Upper lobe of right lung (tissue), 1 donor: ENCODE measurements around the gene MICAL1. TPM values are rescaled to one million over a fixed set of nuclear protein-coding genes. Genes with fewer than 3 reads are reported as not detected.
"Not testable (repeated sequence)": the region's sequence is repeated elsewhere in the genome, so short reads cannot be mapped to it uniquely, and the experiment has no call there.

Experiments used
- ATAC-seq: fragments of 200-7000 bp; cut with Tn5 transposase; one replicate; pipeline ENCODE4 v1.9.1; 2020; ENCODE audit warnings: mild to moderate bottlenecking, moderate library complexity
- DNase-seq: peaks from one replicate; pipeline ENCODE4 v3.0.0-alpha.2; 2020
- H3K27ac ChIP-seq: fragments of 200-600 bp; one replicate; pipeline ENCODE4 v1.8.0; 2022
- H3K27me3 ChIP-seq: fragments of 200-600 bp; one replicate; pipeline ENCODE4 v1.8.0; 2022; ENCODE audit warnings: mild to moderate bottlenecking
- H3K36me3 ChIP-seq: fragments of 200-600 bp; one replicate; pipeline ENCODE4 v1.8.0; 2022
- H3K4me1 ChIP-seq: fragments of 200-600 bp; one replicate; pipeline ENCODE4 v1.8.0; 2022
- H3K4me3 ChIP-seq: fragments of 200-600 bp; one replicate; pipeline ENCODE4 v1.8.0; 2022; ENCODE audit warnings: mild to moderate bottlenecking
- H3K9me3 ChIP-seq: fragments of 200-600 bp; one replicate; pipeline ENCODE4 v1.8.0; 2022
- intact Hi-C: fragments of 100-400 bp; cut with DNase I; formaldehyde crosslinking; loops from one replicate; pipeline ENCODE4 v1.11.0; 2022
- total RNA-seq: library from RNA; stranded (reverse); fragmentation: NEBNext Ultra II Directional; extraction: Animal tissue kit (Norgen Biotek cat#: 25700); gene quantifications from one replicate; pipeline ENCODE4 v1.2.1, GENCODE V29; 2021
- TF ChIP-seq, protein P1 (sequence below): fragments of 200-600 bp; IDR thresholded peaks from one replicate; pipeline ENCODE4 v1.8.0; 2022; ENCODE audit warnings: antibody characterized with exemption
- donor health status: DM: no; HTN: yes; CAD: no; lungs with severe emphysema.

MICAL1 gene
- total RNA-seq, 1 donor from 2014 or later: 53.6 TPM

DNA sequence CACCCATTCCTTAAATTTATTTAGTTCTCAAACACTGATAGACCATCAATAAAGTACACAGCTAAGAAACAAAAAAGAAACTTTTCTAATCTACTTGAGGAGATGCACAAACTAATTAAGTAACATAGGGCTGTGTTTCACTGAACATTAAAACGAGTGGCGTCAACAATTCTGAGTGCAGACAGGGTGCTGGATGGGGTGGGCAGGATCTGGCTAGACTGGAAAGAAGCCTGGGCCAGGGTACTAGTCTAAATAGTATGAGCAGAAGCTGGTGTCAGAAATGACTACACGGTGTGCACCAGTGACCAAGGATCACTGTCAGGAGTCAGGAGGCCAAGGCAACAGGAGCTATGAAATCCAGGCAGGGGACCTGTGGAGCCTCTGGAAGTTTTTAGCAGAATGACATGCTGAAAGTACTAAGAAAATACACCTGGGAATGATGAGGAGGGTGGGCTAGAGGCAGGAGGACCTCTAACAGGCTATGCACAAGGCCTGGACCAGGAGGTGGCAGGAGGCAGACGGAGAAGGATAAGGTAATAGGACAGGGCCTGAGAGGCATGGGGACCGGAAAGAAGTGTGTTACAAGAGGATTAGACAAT lies 14.1 kb upstream of the MICAL1 start:
- H3K9me3 ChIP-seq: no peaks in the 10 kb centered on the region
- TF ChIP-seq, protein P1, sequence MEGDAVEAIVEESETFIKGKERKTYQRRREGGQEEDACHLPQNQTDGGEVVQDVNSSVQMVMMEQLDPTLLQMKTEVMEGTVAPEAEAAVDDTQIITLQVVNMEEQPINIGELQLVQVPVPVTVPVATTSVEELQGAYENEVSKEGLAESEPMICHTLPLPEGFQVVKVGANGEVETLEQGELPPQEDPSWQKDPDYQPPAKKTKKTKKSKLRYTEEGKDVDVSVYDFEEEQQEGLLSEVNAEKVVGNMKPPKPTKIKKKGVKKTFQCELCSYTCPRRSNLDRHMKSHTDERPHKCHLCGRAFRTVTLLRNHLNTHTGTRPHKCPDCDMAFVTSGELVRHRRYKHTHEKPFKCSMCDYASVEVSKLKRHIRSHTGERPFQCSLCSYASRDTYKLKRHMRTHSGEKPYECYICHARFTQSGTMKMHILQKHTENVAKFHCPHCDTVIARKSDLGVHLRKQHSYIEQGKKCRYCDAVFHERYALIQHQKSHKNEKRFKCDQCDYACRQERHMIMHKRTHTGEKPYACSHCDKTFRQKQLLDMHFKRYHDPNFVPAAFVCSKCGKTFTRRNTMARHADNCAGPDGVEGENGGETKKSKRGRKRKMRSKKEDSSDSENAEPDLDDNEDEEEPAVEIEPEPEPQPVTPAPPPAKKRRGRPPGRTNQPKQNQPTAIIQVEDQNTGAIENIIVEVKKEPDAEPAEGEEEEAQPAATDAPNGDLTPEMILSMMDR: no peak
- no peaks in the 10 kb centered on the region for H3K27me3 ChIP-seq
- ATAC-seq: no peak
- DNase-seq: no peak
- H3K4me1 ChIP-seq: no peaks in the 10 kb centered on the region
- no peak overlapping the region for H3K4me3 ChIP-seq
- intact Hi-C loops: no loop called here
- H3K36me3 ChIP-seq: peaks cover 99% of the 10 kb centered on the region
- H3K27ac ChIP-seq: no peak overlapping the region

DNA sequence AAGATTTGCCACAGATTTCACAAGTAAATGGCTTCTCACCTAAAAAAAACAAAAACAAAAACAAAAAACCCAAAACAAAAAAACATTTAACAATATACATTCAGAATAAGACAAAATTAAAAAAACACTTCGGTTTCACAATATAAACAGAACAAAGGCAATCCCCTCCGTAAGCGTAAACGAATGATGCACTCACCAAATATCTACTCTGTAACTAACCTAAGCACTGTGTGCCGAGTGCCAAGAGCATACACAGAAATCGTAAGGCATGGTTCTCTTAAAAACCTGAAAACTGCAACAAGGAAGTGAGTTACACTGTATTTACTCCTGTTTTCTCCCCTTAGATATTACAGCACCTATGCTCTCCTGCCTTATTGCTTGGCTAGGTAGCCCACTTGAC lies 12.1 kb upstream of the MICAL1 start:
- intact Hi-C loops: no loop called here
- Histone ChIP-seq H3K27ac (no peak overlapping the region), H3K4me1 (no peaks in the 10 kb centered on the region), H3K9me3 (no peaks in the 10 kb centered on the region), H3K27me3 (no peaks in the 10 kb centered on the region), H3K36me3 (peaks cover 96% of the 10 kb centered on the region), H3K4me3 (no peak overlapping the region)
- TF ChIP-seq, protein P1: no peak
- no peak for DNase-seq
- ATAC-seq: no peak

DNA sequence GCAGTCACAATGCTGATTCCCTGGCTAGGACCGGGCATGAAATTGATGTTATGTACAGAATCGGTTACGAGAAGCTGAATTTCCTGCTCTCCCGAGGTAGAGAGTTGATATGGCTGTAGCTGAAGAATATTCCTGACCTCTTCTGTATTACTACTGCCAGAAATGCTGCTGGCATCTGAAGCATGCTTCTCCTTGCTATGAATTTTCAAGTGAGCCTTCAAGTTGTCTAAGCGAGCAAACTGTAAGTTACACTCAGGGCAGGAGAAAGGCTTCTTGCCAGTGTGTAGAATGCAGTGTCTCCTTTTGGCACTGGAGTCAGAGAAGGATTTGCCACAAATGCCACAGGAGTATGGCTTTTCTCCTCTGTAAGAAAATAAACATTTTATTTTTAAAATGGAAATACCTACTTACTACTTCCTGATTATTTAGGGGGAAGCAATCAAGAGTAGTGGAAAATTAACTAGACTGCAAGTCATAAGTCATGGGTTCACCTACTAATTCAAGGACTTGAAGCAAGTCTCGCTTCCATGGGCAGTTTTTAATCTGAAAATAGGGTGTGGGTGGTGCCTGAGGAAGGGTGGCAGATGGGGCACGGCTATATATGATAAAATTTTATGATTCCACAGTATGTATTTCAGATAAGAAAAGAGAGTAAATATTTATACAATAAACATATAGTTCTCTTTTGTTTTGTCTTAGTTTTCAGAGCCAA lies 10.8 kb upstream of the MICAL1 start:
- Histone ChIP-seq H3K36me3 (peaks cover 95% of the 10 kb centered on the region), H3K9me3 (no peaks in the 10 kb centered on the region), H3K27ac (no peak overlapping the region), H3K4me3 (no peak overlapping the region), H3K27me3 (no peaks in the 10 kb centered on the region), H3K4me1 (no peaks in the 10 kb centered on the region)
- TF ChIP-seq, protein P1: no peak
- intact Hi-C loops: no loop called here
- DNase-seq (no peak), ATAC-seq (peak; percentile 65)

DNA sequence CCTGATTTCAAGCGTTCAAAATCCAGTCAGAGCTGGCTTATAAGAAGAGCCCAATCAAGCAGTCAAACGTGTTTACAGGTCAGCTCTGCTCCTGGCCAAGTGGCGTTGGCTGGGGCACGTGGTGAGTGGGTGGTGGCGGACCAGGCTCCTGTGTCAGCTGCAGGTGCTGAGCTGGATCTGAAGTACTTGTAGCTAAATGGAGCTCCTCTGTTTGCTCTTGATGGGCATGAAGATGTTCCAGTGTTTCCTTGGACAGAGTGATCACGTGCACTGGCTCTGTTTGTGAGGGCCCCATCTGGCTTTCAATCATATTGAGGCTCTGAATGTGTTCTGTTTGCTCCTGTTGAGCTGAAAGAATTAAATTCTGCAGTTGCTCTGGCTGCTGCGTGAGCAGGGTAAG lies 10.2 kb upstream of the MICAL1 start:
- ATAC-seq (peak; percentile 95), DNase-seq (peak; percentile 91)
- no peak overlapping the region for H3K27ac ChIP-seq
- no peaks in the 10 kb centered on the region for H3K4me1 ChIP-seq
- H3K27me3 ChIP-seq: no peaks in the 10 kb centered on the region
- H3K4me3 ChIP-seq: no peak overlapping the region
- no peaks in the 10 kb centered on the region for H3K9me3 ChIP-seq
- TF ChIP-seq, protein P1: no peak
- peaks cover 92% of the 10 kb centered on the region for H3K36me3 ChIP-seq
- intact Hi-C loops: no loop called here

DNA sequence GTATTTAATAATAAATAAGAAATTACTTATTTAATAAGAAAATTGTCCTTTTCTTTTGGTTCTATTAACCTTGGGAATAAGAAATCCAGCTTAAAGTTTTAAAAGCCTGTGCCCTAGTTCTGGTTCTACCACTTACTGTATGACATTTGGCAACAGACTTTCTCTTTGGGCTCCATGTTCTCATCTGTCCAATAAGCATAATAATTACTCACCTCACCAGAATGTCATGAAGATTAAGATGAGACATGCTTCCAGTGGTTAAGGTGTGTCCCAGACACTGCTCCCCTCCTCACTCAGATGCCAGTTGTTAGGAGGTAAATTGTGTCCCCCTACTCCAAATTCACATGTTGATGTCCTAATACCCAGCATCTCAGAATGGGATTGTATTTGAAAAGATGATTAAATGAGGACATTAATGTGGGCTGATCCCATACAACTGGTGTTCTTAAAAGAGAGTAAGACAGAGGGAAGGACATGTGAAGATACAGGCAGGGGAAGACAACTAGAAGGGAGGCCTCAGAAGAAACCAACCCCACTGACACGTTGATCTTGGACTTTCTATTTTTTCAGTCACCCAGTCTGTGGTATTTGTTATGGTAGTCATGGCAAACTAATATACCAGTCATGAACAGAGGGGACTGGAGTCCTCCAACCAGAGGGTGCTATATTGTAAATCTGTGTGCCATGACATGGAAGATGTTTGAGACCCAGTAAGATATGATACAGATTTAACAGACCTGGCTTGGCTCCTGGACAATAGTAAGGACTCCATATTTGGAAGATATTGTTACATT lies 6.4 kb upstream of the MICAL1 start:
- ATAC-seq: no peak
- intact Hi-C loops: no loop called here
- Histone ChIP-seq H3K27ac (no peak overlapping the region), H3K4me1 (peaks cover 11% of the 10 kb centered on the region), H3K4me3 (no peak overlapping the region), H3K9me3 (no peaks in the 10 kb centered on the region), H3K27me3 (no peaks in the 10 kb centered on the region), H3K36me3 (peaks cover 54% of the 10 kb centered on the region)
- TF ChIP-seq, protein P1: no peak
- no peak for DNase-seq

DNA sequence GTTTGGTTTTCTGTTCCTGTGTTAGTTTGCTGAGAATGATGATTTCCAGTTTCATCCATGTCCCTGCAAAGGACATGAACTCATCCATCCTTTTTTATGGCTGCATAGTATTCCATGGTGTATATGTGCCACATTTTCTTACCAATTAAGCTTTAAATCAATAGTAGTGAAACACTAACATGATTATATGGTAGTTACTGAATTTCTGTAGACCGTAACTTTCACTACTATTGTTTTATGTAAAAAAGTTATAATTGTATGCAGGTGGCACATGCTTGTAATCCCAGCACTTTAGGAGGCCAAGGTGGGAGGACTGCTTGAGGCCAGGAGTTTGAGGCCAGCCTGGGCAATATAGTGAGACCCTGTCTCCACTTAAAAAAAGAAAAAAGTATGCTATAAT lies 5.6 kb upstream of the MICAL1 start:
- Histone ChIP-seq H3K4me1 (peaks cover 19% of the 10 kb centered on the region), H3K36me3 (peaks cover 47% of the 10 kb centered on the region)
- DNase-seq, intact Hi-C loops, H3K27ac ChIP-seq, H3K9me3 ChIP-seq, H3K4me3 ChIP-seq, ATAC-seq, H3K27me3 ChIP-seq: not testable (repeated sequence)
